ENCODE measurements around the gene MCHR1. TPM values are rescaled to one million over a fixed set of nuclear protein-coding genes. Genes with fewer than 3 reads are reported as not detected.

Gene MCHR1
- total and polyA plus RNA-seq, 9 of the 15 experiments (the other 6 are each of a cell fraction or from before 2014, with no cell fraction given): 0.03 to 0.50 TPM; not detected in 7

DNA sequence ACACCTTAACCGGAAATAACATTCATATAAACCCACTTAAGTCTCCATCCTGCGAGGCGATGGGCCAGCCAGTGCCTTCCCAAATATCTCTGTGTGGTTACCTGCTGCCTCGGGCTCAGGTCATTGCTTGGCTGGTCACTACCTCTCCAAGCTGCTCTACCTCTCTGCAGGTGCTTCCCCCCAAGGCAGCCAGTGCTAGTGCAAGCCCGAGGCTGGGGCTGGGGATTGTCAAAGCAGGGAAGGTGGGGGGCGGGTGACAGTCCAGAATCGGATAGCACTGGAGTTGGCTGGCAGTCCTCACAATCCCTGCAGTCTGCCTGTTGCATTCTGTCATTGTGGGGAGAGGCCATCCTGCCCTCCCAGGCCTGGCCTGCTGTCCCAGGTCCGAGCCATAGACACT, 11.1 kb downstream of the MCHR1 start:
- no peak overlapping the region for H3K4me3 ChIP-seq
- in situ Hi-C loops (cut with MboI) (no loop called here), intact Hi-C loops (cut with micrococcal nuclease) (no loop called here)
- ChIA-PET POLR2A (interaction anchor here (0.6 kb wide), 2 partner anchors 10 to 38 kb away, joined by 3 read pairs; no protein-coding TSS in a partner anchor), CTCF (ENCODE audit: low intra/inter-chr PET ratio) (no interaction called here)
- no peaks in the 10 kb centered on the region for H3K4me1 ChIP-seq (replicated peaks in 1 of 2; ENCODE audit: control insufficient read depth in 2 of 2, insufficient read depth in 2 of 2, low read length in 2 of 2)
- H4K20me1 ChIP-seq (replicated peaks; ENCODE audit: control insufficient read depth, insufficient read depth, low read length): no peaks in the 10 kb centered on the region
- no peak overlapping the region for H3K9ac ChIP-seq (ENCODE audit: insufficient read depth in 1 of 2, low read depth in 2 of 2, low read length in 2 of 2)
- WGBS (ENCODE audit: insufficient coverage, low coverage, missing lambda C conversion rate): 12% methylated on average over 6 of the region's 8 CpGs
- H3K9me3 ChIP-seq (replicated peaks; ENCODE audit: control insufficient read depth, insufficient read depth, low read depth, low read length): no peaks in the 10 kb centered on the region
- no TSS peak for BruUV-seq (replicated peaks)
- ATAC-seq (no peak), FAIRE-seq (no peak), DNase-seq (ENCODE audit: extremely low read depth in 1 of 4, low spot score in 3 of 4) (no peak)
- H2AFZ ChIP-seq (ENCODE audit: low read depth, low read length): 0 out of 2 replicates have a peak overlapping the region, but pooled peaks have one; percentile 39
- TF ChIP-seq ATF4 (CRISPR knock-in tag; IDR thresholded peaks at IDR 0.05) (no peak), CSDE1 (IDR thresholded peaks at IDR 0.05) (no peak), MAFF (IDR thresholded peaks at IDR 0.05; ENCODE audit: low read length) (no peak), ID3 (CRISPR knock-in tag; IDR thresholded peaks at IDR 0.05) (no peak), ID3 (tag; IDR thresholded peaks at IDR 0.05) (no peak), SMARCB1 (IDR thresholded peaks at IDR 0.05; ENCODE audit: insufficient read length, low read depth) (no peak), ZKSCAN8 (CRISPR knock-in tag; IDR thresholded peaks at IDR 0.05) (no peak), ZSCAN32 (CRISPR knock-in tag; IDR thresholded peaks at IDR 0.05) (no peak)
- TF ChIP-seq, protein P1, sequence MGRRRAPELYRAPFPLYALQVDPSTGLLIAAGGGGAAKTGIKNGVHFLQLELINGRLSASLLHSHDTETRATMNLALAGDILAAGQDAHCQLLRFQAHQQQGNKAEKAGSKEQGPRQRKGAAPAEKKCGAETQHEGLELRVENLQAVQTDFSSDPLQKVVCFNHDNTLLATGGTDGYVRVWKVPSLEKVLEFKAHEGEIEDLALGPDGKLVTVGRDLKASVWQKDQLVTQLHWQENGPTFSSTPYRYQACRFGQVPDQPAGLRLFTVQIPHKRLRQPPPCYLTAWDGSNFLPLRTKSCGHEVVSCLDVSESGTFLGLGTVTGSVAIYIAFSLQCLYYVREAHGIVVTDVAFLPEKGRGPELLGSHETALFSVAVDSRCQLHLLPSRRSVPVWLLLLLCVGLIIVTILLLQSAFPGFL (CRISPR knock-in tag; IDR thresholded peaks at IDR 0.05): no peak
- peaks cover 0 to 5% of the 10 kb centered on the region in 2 experiments; a peak in 1 of 5 replicates for H3K27me3 ChIP-seq (ENCODE audit: control insufficient read depth in 2 of 2, insufficient read depth in 2 of 2, low read length in 2 of 2)
- H3K36me3 ChIP-seq (ENCODE audit: control insufficient read depth, insufficient read depth, low read length): no peaks in the 10 kb centered on the region
- H3K4me2 ChIP-seq (ENCODE audit: insufficient read depth, low read length): no peak overlapping the region
- H3K79me2 ChIP-seq (ENCODE audit: control insufficient read depth, insufficient read depth, low read length): no peaks in the 10 kb centered on the region
- no peaks in the 10 kb centered on the region for H3K9me1 ChIP-seq (ENCODE audit: control insufficient read depth, insufficient read depth, low read length)
- no peak overlapping the region for H3K27ac ChIP-seq (ENCODE audit: extremely low read depth, low read depth, low read length)

Measured in K562 (cell line).